Astrocyte of the spinal cord (primary cell): ENCODE measurements around the gene POR.

ENCODE experiments used
- DNase-seq: peaks from one replicate; pipeline ENCODE4 v3.0.0; 2011; ENCODE audit warnings: low read depth, low spot score
- H3K4me3 ChIP-seq: 2 replicates; pipeline ENCODE4 v1.5.1; 2011; ENCODE audit warnings: low read depth, mild to moderate bottlenecking, low read length, moderate library complexity
- CTCF ChIP-seq: IDR thresholded peaks from 2 replicates; pipeline ENCODE4 v1.5.1; 2012; ENCODE audit warnings: low read depth, mild to moderate bottlenecking, low read length, inconsistent platforms
- in situ Hi-C: cut with HindIII; loops from 2 replicates; pipeline ENCODE4 v1.10.0; 2017; ENCODE audit warnings: low sequenced_read_pairs

POR gene

DNA sequence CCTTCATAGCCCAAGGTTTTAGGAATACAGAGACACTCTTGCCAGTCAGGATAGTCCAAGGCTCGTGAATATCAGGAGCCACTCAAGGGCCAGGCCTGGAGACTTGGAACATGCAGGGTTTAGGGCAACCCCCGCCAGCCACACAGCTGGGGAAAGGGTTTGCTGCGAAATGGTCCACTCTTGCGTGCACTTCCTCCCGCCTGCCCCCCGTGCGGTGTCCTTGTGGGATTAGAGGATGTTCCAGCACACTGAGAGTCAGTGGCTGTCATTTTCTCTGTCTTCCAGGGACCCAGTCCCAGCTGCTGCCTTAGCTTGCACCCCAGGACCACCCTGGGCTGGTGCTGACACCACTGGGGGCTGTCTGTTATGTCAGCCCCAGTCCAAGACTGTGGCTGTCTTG, 38.5 kb downstream of the POR start:
- no peak for DNase-seq
- in situ Hi-C loops, result no loop called here
- H3K4me3 ChIP-seq, result no peak overlapping the region
- TF ChIP-seq CTCF, result no peak

DNA sequence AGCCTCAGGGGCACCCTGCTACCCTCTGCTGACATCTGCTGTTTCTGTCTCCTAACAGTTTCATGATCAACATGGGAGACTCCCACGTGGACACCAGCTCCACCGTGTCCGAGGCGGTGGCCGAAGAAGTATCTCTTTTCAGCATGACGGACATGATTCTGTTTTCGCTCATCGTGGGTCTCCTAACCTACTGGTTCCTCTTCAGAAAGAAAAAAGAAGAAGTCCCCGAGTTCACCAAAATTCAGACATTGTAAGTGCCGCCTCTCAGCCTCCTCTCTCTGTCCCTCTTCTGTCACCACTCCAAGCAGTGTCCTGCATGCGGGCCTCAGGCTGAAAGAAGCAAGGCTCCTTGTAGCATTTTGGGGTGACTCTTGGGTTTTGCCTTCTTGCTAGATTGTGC, 39.0 kb downstream of the POR start:
- in situ Hi-C loops, result no loop called here
- TF ChIP-seq CTCF, result no peak
- DNase-seq, result no peak
- no peak overlapping the region for H3K4me3 ChIP-seq

DNA sequence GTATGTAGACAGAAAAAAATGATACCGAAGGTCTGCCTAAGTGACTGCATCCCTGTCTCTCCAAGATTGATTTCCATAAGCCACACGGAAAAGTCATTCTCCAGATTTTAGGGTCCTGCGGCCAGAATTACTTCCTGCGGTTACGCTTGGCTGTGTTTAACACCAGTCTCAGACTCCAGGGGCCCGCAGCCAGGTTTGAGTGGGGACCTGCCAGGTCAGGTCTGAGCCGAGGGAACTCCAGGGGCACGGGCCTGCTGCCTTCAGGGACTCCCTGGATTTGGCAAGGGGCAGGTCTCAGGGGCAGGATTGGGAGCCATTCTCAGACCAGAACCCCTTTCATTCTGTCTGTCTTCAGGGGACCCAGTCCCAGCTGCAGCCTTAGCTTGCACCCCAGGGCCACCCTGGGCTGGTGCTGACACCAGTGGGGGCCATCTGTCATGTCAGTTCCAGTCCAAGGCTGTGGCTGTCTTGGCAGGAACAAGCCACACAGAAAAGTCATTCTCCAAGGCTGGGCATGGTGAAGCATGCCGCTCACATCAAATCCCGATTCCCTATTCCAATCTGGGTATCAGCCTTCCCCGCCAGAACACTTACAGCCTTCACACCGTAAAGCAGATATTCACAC, 40.5 kb downstream of the POR start:
- no peak for DNase-seq
- no peak for TF ChIP-seq CTCF
- H3K4me3 ChIP-seq, result no peak overlapping the region
- in situ Hi-C loops, result no loop called here

DNA sequence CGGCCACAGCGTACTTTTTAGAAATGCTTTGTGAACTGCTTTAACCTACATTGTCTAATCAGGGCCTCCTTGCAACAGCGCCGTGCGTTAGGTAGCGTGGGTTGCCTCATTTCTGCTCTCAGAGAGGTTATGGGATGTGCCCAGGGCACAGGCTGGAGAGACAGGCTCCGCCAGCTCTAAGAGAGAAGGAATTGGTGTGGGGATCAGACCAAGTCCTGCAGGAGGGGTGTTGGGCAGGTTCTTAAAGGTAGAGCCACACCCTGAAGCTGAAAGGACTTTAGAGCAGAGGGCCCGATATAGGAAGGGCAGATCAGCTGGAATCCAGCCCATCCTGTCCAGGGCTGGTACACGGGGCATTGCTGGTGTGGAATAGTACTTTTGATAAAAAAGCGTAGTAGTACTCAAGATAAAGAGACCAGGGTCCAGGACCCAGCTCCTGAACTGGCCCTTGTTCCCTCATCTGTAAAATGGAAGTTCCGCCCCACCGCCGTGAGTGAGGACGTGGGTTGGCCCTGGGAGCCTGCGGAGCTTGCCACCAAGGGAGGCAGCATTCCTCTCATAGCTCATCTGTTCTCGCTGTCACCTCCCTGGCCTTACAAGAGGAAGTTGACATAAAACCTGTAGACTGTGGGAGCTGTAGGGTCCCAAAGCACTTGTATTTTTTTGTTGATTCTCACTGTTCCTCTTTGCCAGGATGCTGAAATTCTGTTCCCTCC, 42.2 kb downstream of the POR start:
- H3K4me3 ChIP-seq, result no peak overlapping the region
- DNase-seq, result no peak
- in situ Hi-C loops, result no loop called here
- TF ChIP-seq CTCF, result no peak

DNA sequence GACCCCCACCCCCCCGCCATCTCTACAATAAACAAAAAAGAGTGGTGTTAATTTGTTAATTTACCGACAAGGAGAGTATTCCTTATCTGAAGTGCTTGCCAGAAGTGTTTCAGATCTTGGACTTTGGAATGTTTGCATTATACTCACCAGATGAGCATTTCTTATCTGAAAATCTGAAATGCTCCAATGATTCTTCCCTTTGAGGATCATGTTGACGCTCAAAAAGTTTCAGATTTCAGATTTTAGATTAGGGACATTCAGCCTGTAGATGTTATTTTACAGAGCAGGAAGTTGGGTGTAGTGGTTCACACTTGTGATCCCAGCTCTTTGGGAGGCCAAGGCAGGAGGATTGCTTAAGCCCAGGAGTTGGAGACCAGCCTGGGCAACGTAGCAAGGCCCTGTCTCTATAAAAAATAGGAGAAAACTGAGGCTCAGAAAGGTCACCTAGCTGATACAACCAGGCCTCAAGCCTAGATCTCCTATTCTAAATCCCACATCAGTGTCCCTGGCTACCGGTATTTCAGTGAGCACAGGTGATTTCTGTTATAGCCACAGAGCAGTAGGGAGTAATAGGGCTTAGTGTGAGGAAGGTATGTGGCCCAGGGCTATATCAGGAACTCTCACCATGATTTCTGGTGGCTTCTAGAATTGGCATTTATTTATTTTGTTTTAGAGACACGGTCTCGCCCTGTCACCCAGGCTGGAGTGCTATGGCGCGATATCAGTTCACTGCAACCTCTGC, 44.0 kb downstream of the POR start:
- in situ Hi-C loops, result no loop called here
- H3K4me3 ChIP-seq, result no peak overlapping the region
- no peak for DNase-seq
- no peak for TF ChIP-seq CTCF

GRCh38 chr7:75960372-75960771, 45.4 kb downstream of the POR start:
- H3K4me3 ChIP-seq, result no peak overlapping the region
- in situ Hi-C loops, result no loop called here
- DNase-seq, result no peak
- TF ChIP-seq CTCF, result no peak
